Fibroblast of lung (primary cell): Measurements from ENCODE around the gene BCL2.

Experiments
- CTCF ChIP-seq, 2 donors: IDR thresholded peaks in 1 of 2; conservative IDR thresholded peaks in 1 of 2; 1 replicate in 1 of 2; 2 replicates in 1 of 2; pipeline ENCODE4 v1.5.1; 2011 to 2012; ENCODE audit warnings: low read length in 2 of 2, control low read depth in 1 of 2, inconsistent platforms in 1 of 2, low read depth in 1 of 2, mild to moderate bottlenecking in 1 of 2
- EZH2 ChIP-seq: IDR thresholded peaks from 2 replicates; pipeline ENCODE4 v1.5.1; 2012; ENCODE audit warnings: low read length, control low read depth, mild to moderate bottlenecking; ENCODE audit errors: missing control alignments

DNA sequence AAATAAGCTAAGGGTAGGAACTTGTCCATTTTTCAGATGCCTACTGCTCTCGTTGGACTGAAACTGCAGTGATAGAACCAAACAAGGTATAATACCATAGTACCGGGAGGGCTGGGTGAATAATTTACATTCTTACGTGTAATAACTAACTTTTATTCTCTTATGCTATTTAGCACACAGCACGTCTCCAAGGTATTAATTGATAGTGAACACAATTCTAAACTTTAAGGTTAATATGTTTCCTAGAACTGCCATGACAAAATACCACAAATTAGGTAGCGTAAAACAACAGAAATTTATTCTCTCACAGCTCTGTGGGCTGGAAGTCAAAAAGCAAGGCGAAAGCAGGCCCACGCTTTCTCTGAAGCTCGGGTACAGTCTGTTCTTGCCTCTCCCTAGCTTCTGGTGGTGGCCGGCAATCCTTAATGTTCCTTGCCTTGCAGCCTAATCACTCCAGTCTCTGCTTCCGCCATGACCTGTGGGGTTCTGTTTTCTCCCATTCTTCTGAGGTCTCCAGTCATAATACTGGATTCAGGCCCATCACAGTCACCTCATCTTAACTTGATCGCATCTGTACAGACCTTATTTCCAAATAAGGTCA, 5.6 kb upstream of the BCL2 start:
- no peak for TF ChIP-seq CTCF (conservative IDR thresholded peaks at IDR 0.05 in 1 of 2, IDR thresholded peaks at IDR 0.05 in 1 of 2; ENCODE audit: low read depth in 1 of 2, low read length in 2 of 2)
- TF ChIP-seq EZH2, result no peak
